Thyroid gland (tissue), 4 donors: Measurements from ENCODE around the gene UBTD1. TPM values are rescaled to one million over a fixed set of nuclear protein-coding genes. Genes with fewer than 3 reads are reported as not detected.
"Not testable (repeated sequence)": the region's sequence is repeated elsewhere in the genome, so short reads cannot be mapped to it uniquely, and the experiment has no call there.

Experiments used
- DNase-seq, 2 donors: peaks; one replicate each; pipeline ENCODE4 v3.0.0-alpha.2; 2019
- H3K27ac ChIP-seq, 3 donors: fragments of 200-600 bp; sonication (generic); 1 replicate in 2 of 3; 2 replicates in 1 of 3; pipeline ENCODE4 v1.5.1; 2016 to 2019; ENCODE audit warnings: mild to moderate bottlenecking in 1 of 3, moderate library complexity in 1 of 3
- H3K27me3 ChIP-seq: fragments of 200-600 bp; sonication (generic); one replicate; pipeline ENCODE4 v1.5.1; 2019
- H3K36me3 ChIP-seq, 2 donors: fragments of 200-600 bp; sonication (generic); one replicate each; pipeline ENCODE4 v1.5.1; 2016 to 2019
- H3K4me1 ChIP-seq, 2 donors: fragments of 200-600 bp; sonication (generic); one replicate each; pipeline ENCODE4 v1.5.1; 2017 to 2019
- H3K4me3 ChIP-seq, 3 donors: fragments of 200-600 bp; sonication (generic); replicated peaks in 1 of 3; 1 replicate in 2 of 3; 2 replicates in 1 of 3; pipeline ENCODE4 v1.5.1; 2016; ENCODE audit warnings: mild to moderate bottlenecking in 1 of 3
- H3K9me3 ChIP-seq: fragments of 200-600 bp; sonication (generic); one replicate; pipeline ENCODE4 v1.5.1; 2017
- CTCF ChIP-seq, 6 experiments: fragments of 200-600 bp in 3 of 6; fragments of 450-650 bp in 3 of 6; sonication (generic) in 3 of 6; IDR thresholded peaks; one replicate each; pipeline ENCODE4 v1.5.1; 2016 to 2019; ENCODE audit warnings: antibody characterized with exemption in 6 of 6, mild to moderate bottlenecking in 2 of 6, inconsistent platforms in 1 of 6, moderate library complexity in 1 of 6
- POLR2A ChIP-seq, 2 donors: fragments of 450-650 bp; IDR thresholded peaks; one replicate each; pipeline ENCODE4 v1.6.1; 2017; ENCODE audit warnings: antibody characterized with exemption in 2 of 2, mild to moderate bottlenecking in 2 of 2, moderate library complexity in 1 of 2
- WGBS, 2 donors: methylation state at CpG; one replicate each; pipeline ENCODE4 v1.1.5; 2017; 5-methylcytosine and 5-hydroxymethylcytosine counted together
- intact Hi-C: fragments of 100-400 bp; cut with DNase I; formaldehyde crosslinking; loops from one replicate; pipeline ENCODE4 v1.15.1; 2023
- total RNA-seq, 4 donors: library from RNA; depleted of rRNA; stranded (reverse); fragments of >200 nt; gene quantifications; one replicate each; pipeline ENCODE4 v1.2.3, GENCODE V29; 2016

UBTD1 gene
- total RNA-seq, 4 donors from 2014 or later: 7.8 to 27.8 (median 20.0) TPM

GRCh38 chr10:97522937-97523336 lies 24.2 kb downstream of the UBTD1 start:
- 93 to 97% methylated on average over 8 of the region's 8 CpGs for WGBS, 2 donors
- H3K9me3 ChIP-seq: no peaks in the 10 kb centered on the region
- TF ChIP-seq POLR2A (IDR thresholded peaks at IDR 0.05) (no peak), CTCF (IDR thresholded peaks at IDR 0.05) (no peak)
- DNase-seq: no peak
- intact Hi-C loops: no loop called here
- H3K4me3 ChIP-seq: no peak overlapping the region
- peak overlapping the region in 2 of 3 donors; percentile 27 to 60 for H3K27ac ChIP-seq
- no peaks in the 10 kb centered on the region for H3K27me3 ChIP-seq
- H3K36me3 ChIP-seq: no peaks in the 10 kb centered on the region
- peaks cover 20 to 60% of the 10 kb centered on the region in 2 donors for H3K4me1 ChIP-seq

DNA sequence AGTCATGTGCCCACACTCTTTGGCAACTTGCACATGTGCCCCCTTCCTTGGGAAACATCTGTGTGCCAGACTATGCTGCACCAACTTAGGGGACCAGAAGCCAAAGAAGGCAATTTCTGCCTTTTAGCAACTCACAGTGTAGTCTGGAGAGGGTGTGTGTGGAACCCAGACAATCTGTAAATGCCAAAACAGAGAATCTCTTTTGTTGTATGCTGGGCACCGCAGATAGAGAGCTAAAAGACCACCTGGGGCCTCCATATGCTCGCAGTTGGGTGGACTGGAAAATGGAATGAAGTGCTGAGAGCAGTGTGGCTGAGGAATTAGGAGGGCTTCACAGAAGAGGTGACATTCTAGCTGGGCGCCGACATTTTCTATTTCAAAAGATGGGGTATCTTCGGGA lies 26.4 kb downstream of the UBTD1 start:
- peaks cover 20 to 46% of the 10 kb centered on the region in 2 donors for H3K4me1 ChIP-seq
- intact Hi-C loops: no loop called here

GRCh38 chr10:97525683-97526110 lies 27.0 kb downstream of the UBTD1 start:
- 96 to 100% methylated on average over 1 of the region's 1 CpG for WGBS, 2 donors
- TF ChIP-seq POLR2A (IDR thresholded peaks at IDR 0.05) (no peak), CTCF (IDR thresholded peaks at IDR 0.05) (no peak)
- Histone ChIP-seq H3K27me3 (no peaks in the 10 kb centered on the region), H3K4me3 (no peak overlapping the region), H3K36me3 (no peaks in the 10 kb centered on the region), H3K27ac (no peak overlapping the region), H3K9me3 (no peaks in the 10 kb centered on the region), H3K4me1 (peaks cover 16 to 40% of the 10 kb centered on the region in 2 donors)
- intact Hi-C loops: no loop called here
- DNase-seq: no peak

More for the DNA sequence above, 26.4 kb downstream of the UBTD1 start:
- no peak overlapping the region for H3K4me3 ChIP-seq
- no peak overlapping the region for H3K27ac ChIP-seq
- no peak for TF ChIP-seq CTCF (IDR thresholded peaks at IDR 0.05)
- TF ChIP-seq POLR2A (IDR thresholded peaks at IDR 0.05): no peak
- DNase-seq: no peak
- H3K9me3 ChIP-seq: no peaks in the 10 kb centered on the region
- 96% methylated on average over 5 of the region's 5 CpGs for WGBS, 2 donors
- no peaks in the 10 kb centered on the region for H3K27me3 ChIP-seq
- H3K36me3 ChIP-seq: no peaks in the 10 kb centered on the region

DNA sequence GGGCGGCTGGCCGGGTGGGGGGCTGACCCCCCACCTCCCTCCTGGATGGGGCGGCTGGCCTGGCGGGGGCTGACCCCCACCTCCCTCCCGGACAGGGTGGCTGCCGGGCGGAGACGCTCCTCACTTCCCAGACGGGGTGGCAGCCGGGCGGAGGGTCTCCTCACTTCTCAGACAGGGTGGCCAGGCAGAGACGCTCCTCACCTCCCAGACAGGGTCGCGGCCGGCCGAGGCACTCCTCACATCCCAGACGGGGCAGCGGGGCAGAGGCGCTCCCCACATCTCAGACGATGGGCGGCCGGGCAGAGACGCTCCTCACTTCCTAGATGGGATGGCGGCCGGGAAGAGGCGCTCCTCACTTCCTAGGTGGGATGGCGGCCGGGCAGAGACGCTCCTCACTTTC lies 30.2 kb downstream of the UBTD1 start:
- H3K4me1 ChIP-seq: peaks cover 5 to 17% of the 10 kb centered on the region in 2 donors
- H3K36me3 ChIP-seq, DNase-seq, H3K27ac ChIP-seq, intact Hi-C loops, H3K4me3 ChIP-seq, H3K9me3 ChIP-seq, H3K27me3 ChIP-seq: not testable (repeated sequence)
- WGBS, 2 donors: no CpG with 5 or more reads among the region's 29 CpGs

DNA sequence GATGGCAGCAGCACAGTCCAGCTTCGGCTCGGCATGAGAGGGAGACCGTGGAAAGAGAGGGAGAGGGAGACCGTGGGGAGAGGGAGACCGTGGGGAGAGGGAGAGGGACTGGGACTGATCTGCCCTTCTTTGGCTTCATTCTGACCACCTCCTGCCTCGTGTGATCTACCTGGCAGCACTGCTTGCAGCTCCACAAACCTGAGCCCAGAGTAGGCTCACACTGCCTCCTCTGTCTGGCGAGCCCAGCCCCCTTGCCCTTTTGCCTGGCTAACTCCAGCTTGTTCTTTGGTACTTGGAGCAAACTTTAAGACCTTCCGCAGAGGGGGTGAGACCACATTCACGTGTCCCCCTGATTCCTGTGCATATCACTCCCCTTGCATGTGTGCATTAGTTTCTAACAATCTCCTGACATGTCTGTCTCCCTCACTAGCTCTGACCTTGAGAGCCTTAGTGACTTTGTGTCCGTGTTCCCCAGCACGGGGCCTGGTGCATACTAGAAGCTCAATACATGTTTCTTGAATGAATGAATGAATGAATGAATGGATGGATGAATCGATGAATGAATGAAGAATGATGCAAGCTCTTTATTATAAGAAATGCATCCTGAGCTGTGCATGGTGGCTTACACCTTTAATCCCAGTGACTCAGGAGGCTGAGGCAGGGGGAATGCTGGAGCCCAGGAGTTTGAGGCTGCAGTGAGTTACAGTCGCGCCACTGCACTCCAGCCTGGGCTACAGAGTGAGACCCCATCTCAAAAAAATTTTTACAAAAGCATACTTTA lies 31.2 kb downstream of the UBTD1 start:
- intact Hi-C loops: no loop called here
- Histone ChIP-seq H3K36me3 (no peaks in the 10 kb centered on the region), H3K27ac (no peak overlapping the region), H3K4me1 (peaks cover under 1 to 12% of the 10 kb centered on the region in 2 donors), H3K27me3 (no peaks in the 10 kb centered on the region), H3K9me3 (no peaks in the 10 kb centered on the region), H3K4me3 (no peak overlapping the region)
- DNase-seq: no peak
- WGBS, 2 donors: 57 to 61% methylated on average over 11 of the region's 14 CpGs
- TF ChIP-seq CTCF (IDR thresholded peaks at IDR 0.05) (no peak), POLR2A (IDR thresholded peaks at IDR 0.05) (no peak)
